ENCODE data around the gene SMIM23.

GRCh38 chr5:171801839-171802238, 16.2 kb downstream of the SMIM23 start:
- TF ChIP-seq CTCF (IDR thresholded peaks at IDR 0.05) (no peak), POLR2AphosphoS5 (IDR thresholded peaks at IDR 0.05; ENCODE audit: low read depth, low read length) (no peak), SIN3A (IDR thresholded peaks at IDR 0.05; ENCODE audit: borderline replicate concordance, insufficient read depth, low read depth, low read length) (no peak), REST (IDR thresholded peaks at IDR 0.05; ENCODE audit: insufficient read depth in 1 of 2, low read depth in 2 of 2, low read length in 1 of 2) (no peak)
